HepG2 (cell line): ENCODE measurements around the gene IFNAR1. TPM values are rescaled to one million over a fixed set of nuclear protein-coding genes. Genes with fewer than 3 reads are reported as not detected.

ENCODE experiments used
- ATAC-seq: fragments of 200-7000 bp; cut with Tn5 transposase; 3 replicates; pipeline ENCODE4 v1.9.1; 2020; ENCODE audit warnings: mild to moderate bottlenecking, moderate library complexity
- BruUV-seq: library from RNA; stranded (reverse); fragments of 400-500 nt; replicated peaks from 2 replicates; lab custom pipeline; 2021; lab: Mats Ljungman, UMichigan
- CTCF ChIA-PET: fragments of 300-600 bp; formaldehyde crosslinking; extraction: SDS; loops from one replicate; lab custom pipeline; 2021; ENCODE audit warnings: low total read pairs, inconsistent platforms, low intra/inter-chr PET ratio; lab: Yijun Ruan, JAX
- POLR2A ChIA-PET: fragments of 350-600 bp; sonication (Branson Sonifier 250); formaldehyde crosslinking; loops from one replicate; lab custom pipeline; 2020; ENCODE audit warnings: antibody characterized with exemption, inconsistent platforms; lab: Yijun Ruan, JAX
- DNase-seq: peaks from one replicate; pipeline ENCODE4 v3.0.0-alpha.2; 2015; ENCODE audit warnings: low spot score
- FAIRE-seq: peaks from 3 replicates; lab custom pipeline; 2011; peaks lifted over from hg19 to GRCh38; lab: Jason Lieb, UNC
- H2AFZ ChIP-seq: one replicate; pipeline ENCODE4 v1.6.1; 2011; ENCODE audit warnings: low read length, inconsistent platforms
- H3K27ac ChIP-seq: fragments of 300-600 bp; 3 replicates; pipeline ENCODE4 v1.8.0; 2011; ENCODE audit warnings: mixed run types, mild to moderate bottlenecking, mixed read lengths, low read length, inconsistent platforms; ENCODE audit not compliant: insufficient read depth; ENCODE audit errors: extremely low read length
- H3K27me3 ChIP-seq, 2 experiments: fragments of 200-600 bp in 1 of 2; 2 replicates in 1 of 2; 3 replicates in 1 of 2; pipeline versions ENCODE4 v1.6.0 to v1.8.0; 2011; ENCODE audit warnings: low read length in 2 of 2, mild to moderate bottlenecking in 2 of 2, moderate library complexity in 2 of 2, inconsistent platforms in 1 of 2; ENCODE audit not compliant: insufficient read depth in 2 of 2, control insufficient read depth in 1 of 2
- H3K36me3 ChIP-seq, 2 experiments: fragments of 200-600 bp in 1 of 2; replicated peaks in 1 of 2; 2 replicates in 1 of 2; 3 replicates in 1 of 2; pipeline versions ENCODE4 v1.5.1 to v1.8.0; 2011; ENCODE audit warnings: low read length in 2 of 2, inconsistent platforms in 1 of 2; ENCODE audit not compliant: insufficient read depth in 2 of 2, control insufficient read depth in 1 of 2
- H3K4me1 ChIP-seq: 2 replicates; pipeline ENCODE4 v1.5.1; 2012; ENCODE audit warnings: low read length, inconsistent platforms; ENCODE audit not compliant: insufficient read depth
- H3K4me2 ChIP-seq: 2 replicates; pipeline ENCODE4 v1.6.0; 2011; ENCODE audit warnings: low read depth, low read length, inconsistent platforms
- H3K4me3 ChIP-seq, 3 experiments: fragments of 200-600 bp in 1 of 3; sonication (generic), shearing (Covaris generic) in 1 of 3; replicated peaks in 1 of 3; 2 replicates each; pipeline ENCODE4 v1.5.1; 2011 to 2016; ENCODE audit warnings: low read length in 3 of 3, inconsistent platforms in 2 of 3, low read depth in 2 of 3, mild to moderate bottlenecking in 2 of 3, control low read depth in 1 of 3, mixed read lengths in 1 of 3; ENCODE audit not compliant: insufficient read depth in 1 of 3
- H3K79me2 ChIP-seq: one replicate; pipeline ENCODE4 v1.6.1; 2011; ENCODE audit warnings: low read length, inconsistent platforms; ENCODE audit not compliant: insufficient read depth
- H3K9ac ChIP-seq: 2 replicates; pipeline ENCODE4 v1.6.0; 2011; ENCODE audit warnings: mild to moderate bottlenecking, low read depth, low read length, inconsistent platforms; ENCODE audit not compliant: insufficient read depth
- H3K9me3 ChIP-seq: 2 replicates; pipeline ENCODE4 v1.5.1; 2012; ENCODE audit warnings: mild to moderate bottlenecking, low read length
- H4K20me1 ChIP-seq: 2 replicates; pipeline ENCODE4 v1.6.0; 2011; ENCODE audit warnings: inconsistent platforms, mild to moderate bottlenecking, low read length, moderate library complexity; ENCODE audit not compliant: insufficient read depth
- ATF2 ChIP-seq: sonication (generic); formaldehyde crosslinking; IDR thresholded peaks from 2 replicates; pipeline ENCODE4 v1.4.0; 2020; ENCODE audit warnings: missing genetic modification reagents
- ATF5 ChIP-seq: sonication (generic); formaldehyde crosslinking; IDR thresholded peaks from 2 replicates; pipeline ENCODE4 v1.4.0; 2020; ENCODE audit warnings: mild to moderate bottlenecking, low read depth, missing genetic modification reagents
- KLF9 ChIP-seq: IDR thresholded peaks from 2 replicates; pipeline ENCODE4 v1.6.1; 2016; ENCODE audit warnings: low read depth
- PLRG1 ChIP-seq: fragments of 450-650 bp; conservative IDR thresholded peaks from 2 replicates; pipeline ENCODE4 v1.6.1; 2016
- SETDB1 ChIP-seq: sonication (generic); formaldehyde crosslinking; IDR thresholded peaks from 2 replicates; pipeline ENCODE4 v1.5.1; 2020; ENCODE audit warnings: missing genetic modification reagents, mild to moderate bottlenecking, borderline replicate concordance
- SMC3 ChIP-seq: IDR thresholded peaks from 2 replicates; pipeline ENCODE4 v1.6.1; 2011; ENCODE audit warnings: low read length, improper control_type of control experiment
- STAG1 ChIP-seq: sonication (generic); formaldehyde crosslinking; IDR thresholded peaks from 2 replicates; pipeline ENCODE4 v1.4.0; 2020; ENCODE audit warnings: missing genetic modification reagents
- TBP ChIP-seq: sonication (generic); formaldehyde crosslinking; IDR thresholded peaks from 2 replicates; pipeline ENCODE4 v1.5.0; 2020; ENCODE audit warnings: missing genetic modification reagents
- TSC22D2 ChIP-seq: sonication (generic); formaldehyde crosslinking; IDR thresholded peaks from 2 replicates; pipeline ENCODE4 v1.5.1; 2020; ENCODE audit warnings: missing genetic modification reagents, mild to moderate bottlenecking, borderline replicate concordance
- ZNF12 ChIP-seq: sonication (generic); formaldehyde crosslinking; IDR thresholded peaks from 2 replicates; pipeline ENCODE4 v1.5.0; 2020; ENCODE audit warnings: missing genetic modification reagents
- ZNF160 ChIP-seq: sonication (generic); formaldehyde crosslinking; IDR thresholded peaks from 2 replicates; pipeline ENCODE4 v1.8.0; 2022; ENCODE audit warnings: mild to moderate bottlenecking, inconsistent platforms, missing genetic modification reagents
- ZNF362 ChIP-seq: sonication (generic); formaldehyde crosslinking; IDR thresholded peaks from 2 replicates; pipeline ENCODE4 v1.4.0; 2020; ENCODE audit warnings: missing genetic modification reagents, mild to moderate bottlenecking, borderline replicate concordance
- ZNF451 ChIP-seq: sonication (generic); formaldehyde crosslinking; IDR thresholded peaks from 2 replicates; pipeline ENCODE4 v1.5.0; 2020; ENCODE audit warnings: mild to moderate bottlenecking, missing genetic modification reagents
- ZNF607 ChIP-seq: sonication (generic); formaldehyde crosslinking; IDR thresholded peaks from 2 replicates; pipeline ENCODE4 v1.5.1; 2020; ENCODE audit warnings: missing genetic modification reagents, mild to moderate bottlenecking, borderline replicate concordance
- WGBS: methylation state at CpG from one replicate; pipeline ENCODE4 v1.1.6; 2017; ENCODE audit warnings: low lambda C conversion rate; 5-methylcytosine and 5-hydroxymethylcytosine counted together
- in situ Hi-C: cut with HindIII; loops from 2 replicates; pipeline ENCODE4 v1.10.0; 2017; ENCODE audit warnings: low pct_unique_long_range_greater_than_20kb; ENCODE audit not compliant: extremely low pct_ligation_motif_present
- intact Hi-C: fragments of 100-400 bp; cut with micrococcal nuclease; formaldehyde crosslinking; loops from one replicate; pipeline ENCODE4 v1.10.0; 2022; ENCODE audit not compliant: unreplicated experiment
- polyA plus RNA-seq, 8 experiments: library from polyadenylated mRNA; depleted of rRNA in 3 of 8; stranded (reverse) in 7 of 8; unstranded in 1 of 8; fragments of >200 nt; fragmentation: Illumina TruSeq in 4 of 8; extraction: Trizol in 4 of 8; gene quantifications; 2 replicates each; pipeline versions ENCODE4 v1.2.1 to v1.2.3, GENCODE V29; 2011 to 2016; ENCODE audit warnings: low read depth in 4 of 8, missing spikeins in 1 of 8, mixed read lengths in 1 of 8; ENCODE audit not compliant: insufficient read depth in 1 of 8
- total RNA-seq, 5 experiments: library from RNA; depleted of rRNA; stranded (reverse); fragments of >200 nt; fragmentation: Illumina TruSeq; extraction: Trizol; gene quantifications; 2 replicates each; pipeline ENCODE4 v1.2.3, GENCODE V29; 2016; ENCODE audit warnings: low read depth in 1 of 5
- TF ChIP-seq, protein P1 (sequence below): sonication (generic); formaldehyde crosslinking; conservative IDR thresholded peaks from 2 replicates; pipeline ENCODE4 v1.8.0; 2022; ENCODE audit warnings: mild to moderate bottlenecking, moderate library complexity, missing genetic modification reagents
- TF ChIP-seq, protein P2 (sequence below): sonication (generic); formaldehyde crosslinking; IDR thresholded peaks from 2 replicates; pipeline ENCODE4 v1.5.0; 2020; ENCODE audit warnings: mild to moderate bottlenecking, missing genetic modification reagents, moderate library complexity

IFNAR1 gene
- total and polyA plus RNA-seq, 2 of the 13 experiments (the other 11 are each of a cell fraction or from before 2014, with no cell fraction given): 6.7 to 9.3 TPM

GRCh38 chr21:33374080-33374449, 49.3 kb downstream of the IFNAR1 start (continued):
- TF ChIP-seq, protein P1, sequence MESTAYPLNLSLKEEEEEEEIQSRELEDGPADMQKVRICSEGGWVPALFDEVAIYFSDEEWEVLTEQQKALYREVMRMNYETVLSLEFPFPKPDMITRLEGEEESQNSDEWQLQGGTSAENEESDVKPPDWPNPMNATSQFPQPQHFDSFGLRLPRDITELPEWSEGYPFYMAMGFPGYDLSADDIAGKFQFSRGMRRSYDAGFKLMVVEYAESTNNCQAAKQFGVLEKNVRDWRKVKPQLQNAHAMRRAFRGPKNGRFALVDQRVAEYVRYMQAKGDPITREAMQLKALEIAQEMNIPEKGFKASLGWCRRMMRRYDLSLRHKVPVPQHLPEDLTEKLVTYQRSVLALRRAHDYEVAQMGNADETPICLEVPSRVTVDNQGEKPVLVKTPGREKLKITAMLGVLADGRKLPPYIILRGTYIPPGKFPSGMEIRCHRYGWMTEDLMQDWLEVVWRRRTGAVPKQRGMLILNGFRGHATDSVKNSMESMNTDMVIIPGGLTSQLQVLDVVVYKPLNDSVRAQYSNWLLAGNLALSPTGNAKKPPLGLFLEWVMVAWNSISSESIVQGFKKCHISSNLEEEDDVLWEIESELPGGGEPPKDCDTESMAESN (CRISPR knock-in tag): no peak
- no peak for TF ChIP-seq KLF9 (CRISPR knock-in tag)
- TF ChIP-seq ZNF451 (CRISPR knock-in tag): no peak
- no peak for TF ChIP-seq PLRG1
- no peak for TF ChIP-seq TSC22D2 (CRISPR knock-in tag)
- TF ChIP-seq, all 625 proteins: peak for 0

DNA sequence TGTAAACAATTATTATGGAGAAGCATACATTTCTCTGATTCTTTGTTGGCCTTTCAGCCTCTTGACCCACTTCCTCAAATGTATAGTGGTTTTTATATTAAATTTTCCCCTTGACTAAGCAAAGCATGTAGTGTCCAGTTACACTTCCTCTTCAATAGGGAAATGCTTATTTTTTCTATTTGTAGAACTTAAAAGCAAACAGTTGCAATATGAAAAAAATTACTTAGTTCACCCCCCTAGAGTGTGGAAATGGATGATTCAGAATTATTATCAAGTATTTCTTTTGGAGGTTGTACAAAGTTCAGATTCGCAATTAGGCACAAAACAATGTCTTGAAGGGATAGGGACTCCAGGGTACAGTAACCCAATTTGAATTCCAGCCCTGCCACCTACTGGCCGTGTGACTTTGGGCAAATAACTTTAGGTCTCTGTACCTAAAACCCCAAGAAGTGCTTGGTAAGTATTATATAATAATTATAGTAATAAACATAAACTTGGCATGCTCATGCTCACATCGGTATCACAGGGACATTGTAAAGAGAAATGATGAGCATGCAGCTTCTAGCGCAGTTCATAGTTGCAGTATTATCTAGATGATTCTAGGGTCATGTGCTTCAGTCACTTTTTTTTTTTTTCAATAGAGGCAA, 49.8 kb downstream of the IFNAR1 start:
- POLR2A ChIA-PET: no interaction called here
- Histone ChIP-seq H4K20me1 (no peaks in the 10 kb centered on the region), H3K79me2 (no peaks in the 10 kb centered on the region), H3K27me3 (no peaks in the 10 kb centered on the region), H3K36me3 (no peaks in the 10 kb centered on the region), H3K4me2 (no peak overlapping the region), H3K9ac (no peak overlapping the region), H2AFZ (no peak overlapping the region), H3K4me3 (no peak overlapping the region), H3K27ac (no peak overlapping the region), H3K9me3 (no peaks in the 10 kb centered on the region), H3K4me1 (peaks cover 14% of the 10 kb centered on the region)
- BruUV-seq: no TSS peak
- in situ Hi-C loops: no loop called here
- FAIRE-seq (peak; percentile 72), ATAC-seq (peak; percentile 80), DNase-seq (peak; percentile 39)
- intact Hi-C loops: loop anchor here (1.0 to 10.0 kb wide), 2 partner anchors 175 to 240 kb away; no protein-coding TSS in a partner anchor
- no peak for TF ChIP-seq ATF5 (CRISPR knock-in tag)
- TF ChIP-seq, protein P2, sequence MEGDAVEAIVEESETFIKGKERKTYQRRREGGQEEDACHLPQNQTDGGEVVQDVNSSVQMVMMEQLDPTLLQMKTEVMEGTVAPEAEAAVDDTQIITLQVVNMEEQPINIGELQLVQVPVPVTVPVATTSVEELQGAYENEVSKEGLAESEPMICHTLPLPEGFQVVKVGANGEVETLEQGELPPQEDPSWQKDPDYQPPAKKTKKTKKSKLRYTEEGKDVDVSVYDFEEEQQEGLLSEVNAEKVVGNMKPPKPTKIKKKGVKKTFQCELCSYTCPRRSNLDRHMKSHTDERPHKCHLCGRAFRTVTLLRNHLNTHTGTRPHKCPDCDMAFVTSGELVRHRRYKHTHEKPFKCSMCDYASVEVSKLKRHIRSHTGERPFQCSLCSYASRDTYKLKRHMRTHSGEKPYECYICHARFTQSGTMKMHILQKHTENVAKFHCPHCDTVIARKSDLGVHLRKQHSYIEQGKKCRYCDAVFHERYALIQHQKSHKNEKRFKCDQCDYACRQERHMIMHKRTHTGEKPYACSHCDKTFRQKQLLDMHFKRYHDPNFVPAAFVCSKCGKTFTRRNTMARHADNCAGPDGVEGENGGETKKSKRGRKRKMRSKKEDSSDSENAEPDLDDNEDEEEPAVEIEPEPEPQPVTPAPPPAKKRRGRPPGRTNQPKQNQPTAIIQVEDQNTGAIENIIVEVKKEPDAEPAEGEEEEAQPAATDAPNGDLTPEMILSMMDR (CRISPR knock-in tag): peak; percentile 71
- peak; percentile 26; the same call in 1 of the 2 replicates for TF ChIP-seq ZNF362 (CRISPR knock-in tag)
- TF ChIP-seq ATF2 (CRISPR knock-in tag): no peak
- peak; percentile 85 for TF ChIP-seq STAG1 (CRISPR knock-in tag)
- TF ChIP-seq SMC3: peak; percentile 57
- TF ChIP-seq ZNF160 (CRISPR knock-in tag): no peak
- TF ChIP-seq ZNF607 (CRISPR knock-in tag): no peak
- no peak for TF ChIP-seq TBP (CRISPR knock-in tag)
- TF ChIP-seq ZNF12 (CRISPR knock-in tag): no peak
- no peak for TF ChIP-seq SETDB1 (CRISPR knock-in tag)
- 1% methylated on average over 4 of the region's 4 CpGs for WGBS
- CTCF ChIA-PET: interaction anchor here (2.3 kb wide), 1 partner anchor 175 kb away, joined by 10 read pairs; no protein-coding TSS in a partner anchor
